Measurements from ENCODE around the gene MAD1L1. TPM values are rescaled to one million over a fixed set of nuclear protein-coding genes. Genes with fewer than 3 reads are reported as not detected.

MAD1L1 gene
- total and polyA plus RNA-seq, 2 of the 4 experiments (the other 2 are of a cell fraction), result 29.0 to 40.9 TPM

DNA sequence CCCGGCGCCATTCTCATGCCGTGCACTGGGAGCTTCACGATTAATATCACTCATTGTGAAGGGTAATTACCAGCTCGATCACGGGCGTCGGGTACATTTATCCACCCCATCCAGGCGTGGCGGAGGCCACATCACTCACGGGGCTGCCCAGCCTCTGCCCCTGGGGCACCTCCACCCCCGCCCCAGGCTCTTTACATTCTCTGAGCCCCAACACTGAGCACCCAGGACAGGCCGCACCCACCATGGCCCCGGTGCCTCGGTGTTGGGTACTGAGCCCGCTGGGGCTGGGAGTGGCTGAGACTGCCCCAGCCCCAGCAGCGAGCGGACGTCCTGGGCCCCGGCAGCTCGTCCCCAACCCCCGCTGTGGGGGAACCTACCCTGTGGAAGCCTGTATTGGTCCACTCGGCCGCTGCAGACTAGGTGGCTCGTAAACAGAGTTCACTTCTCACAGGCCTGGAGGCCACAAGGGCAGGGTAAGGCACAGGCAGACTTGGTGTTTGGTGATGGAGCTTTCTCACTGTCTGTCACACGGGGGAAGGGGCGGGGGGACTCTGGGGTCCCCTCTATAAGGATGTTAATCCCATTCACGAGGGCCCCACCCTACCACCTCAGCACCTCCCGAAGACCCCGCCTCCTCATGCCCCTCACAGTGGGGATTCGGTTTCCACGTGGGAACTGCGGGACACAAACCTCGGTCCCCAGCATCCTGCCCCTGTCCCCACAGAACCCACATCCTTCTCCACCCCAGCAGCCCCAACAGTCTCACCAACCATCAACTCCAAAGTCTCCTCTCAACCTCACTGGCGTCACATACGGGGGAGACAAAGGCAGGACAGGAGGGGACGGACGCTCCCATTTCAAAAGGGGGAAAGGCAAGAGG, 378.5 kb downstream of the MAD1L1 start:
- H2BK20ac ChIP-seq (ENCODE audit: low read depth, low read length), result no peak overlapping the region
- H3K4me2 ChIP-seq (ENCODE audit: low read depth, low read length), result no peak overlapping the region
- no peaks in the 10 kb centered on the region for H3K4me1 ChIP-seq (ENCODE audit: control insufficient read depth, insufficient read depth, low read length)
- intact Hi-C loops (cut with micrococcal nuclease), result no loop called here
- H2AK9ac ChIP-seq (replicated peaks; ENCODE audit: low read depth, low read length, poor library complexity), result no peak overlapping the region
- no peaks in the 10 kb centered on the region; the same call in none of the 2 replicates for H4K20me1 ChIP-seq (ENCODE audit: insufficient read depth, low read length)
- dilution Hi-C loops (cut with HindIII; ENCODE audit: low sequenced_read_pairs, unreplicated experiment), result no loop called here
- H4K5ac ChIP-seq (ENCODE audit: low read depth, low read length), result no peak overlapping the region
- DNase-seq (no peak), ATAC-seq (ENCODE audit: low read depth) (no peak)
- no peak overlapping the region for H3K14ac ChIP-seq (replicated peaks; ENCODE audit: low read depth, low read length)
- ChIA-PET CTCF (no interaction called here), POLR2A (ENCODE audit: unreplicated experiment) (no interaction called here)
- no peak overlapping the region for H2BK120ac ChIP-seq (ENCODE audit: low read depth, low read length)
- no peak overlapping the region for H3K18ac ChIP-seq (ENCODE audit: low read depth, low read length)
- no peak overlapping the region for H2BK15ac ChIP-seq (ENCODE audit: low read depth, low read length)
- WGBS, 2 experiments (ENCODE audit: extremely low coverage in 2 of 2, insufficient read length in 1 of 2), result 65% methylated on average over 13 of the region's 38 CpGs; no CpG with 5 or more reads in 1 of the 2 experiments
- H3K56ac ChIP-seq (ENCODE audit: extremely low read depth, insufficient read depth, low read length), result no peak overlapping the region
- H3K27ac ChIP-seq (ENCODE audit: insufficient read depth, low read length), result no peak overlapping the region
- H3K4me3 ChIP-seq (ENCODE audit: insufficient read depth, low read depth, low read length), result no peak overlapping the region
- H3K9ac ChIP-seq (ENCODE audit: low read depth, low read length), result no peak overlapping the region
- H3K79me1 ChIP-seq (ENCODE audit: low read depth in 1 of 2, low read length in 2 of 2), result no peaks in the 10 kb centered on the region
- no peak overlapping the region for H3K23ac ChIP-seq (ENCODE audit: low read depth, low read length)
- H4K91ac ChIP-seq (ENCODE audit: insufficient read depth, low read depth, low read length), result no peak overlapping the region
- H3K27me3 ChIP-seq (ENCODE audit: control insufficient read depth, insufficient read depth, low read length), result no peaks in the 10 kb centered on the region
- no TSS peak for BruUV-seq (replicated peaks)
- no peak overlapping the region for H2AFZ ChIP-seq (replicated peaks; ENCODE audit: low read length, poor library complexity)
- H2BK5ac ChIP-seq (ENCODE audit: low read depth, low read length, poor library complexity, severe bottlenecking), result no peak overlapping the region
- no peak overlapping the region for H3K4ac ChIP-seq (ENCODE audit: low read depth, low read length)
- H3K36me3 ChIP-seq (ENCODE audit: control insufficient read depth, insufficient read depth, low read length), result no peaks in the 10 kb centered on the region
- in situ Hi-C loops (cut with MboI; ENCODE audit: low sequenced_read_pairs), result no loop called here
- H3K9me3 ChIP-seq (ENCODE audit: control insufficient read depth, insufficient read depth, low read length), result no peaks in the 10 kb centered on the region
- H4K8ac ChIP-seq (ENCODE audit: low read depth in 2 of 2, low read length in 2 of 2), result no peak overlapping the region
- no peak overlapping the region for H2AK5ac ChIP-seq (ENCODE audit: low read depth, low read length)
- no peaks in the 10 kb centered on the region for H3K9me1 ChIP-seq (ENCODE audit: insufficient read depth, low read length)
- TF ChIP-seq RAD21 (IDR thresholded peaks at IDR 0.05; ENCODE audit: low read length) (no peak), MAZ (IDR thresholded peaks at IDR 0.05; ENCODE audit: borderline replicate concordance, low read depth, low read length) (no peak), RCOR1 (IDR thresholded peaks at IDR 0.05; ENCODE audit: insufficient replicate concordance, low read length) (no peak), SMC3 (IDR thresholded peaks at IDR 0.05; ENCODE audit: low read depth, low read length) (no peak), CEBPB (IDR thresholded peaks at IDR 0.05; ENCODE audit: low read depth, low read length) (no peak), MXI1 (IDR thresholded peaks at IDR 0.05; ENCODE audit: borderline replicate concordance, low read depth, low read length) (no peak), MAFK (IDR thresholded peaks at IDR 0.05; ENCODE audit: low read depth, low read length) (no peak), CHD1 (IDR thresholded peaks at IDR 0.05; ENCODE audit: low read depth, low read length) (no peak), RFX5 (IDR thresholded peaks at IDR 0.05; ENCODE audit: low read depth, low read length) (no peak), NFE2L2 (IDR thresholded peaks at IDR 0.05; ENCODE audit: low read depth, low read length) (no peak), FOS (IDR thresholded peaks at IDR 0.05; ENCODE audit: low read depth, low read length) (no peak), BHLHE40 (IDR thresholded peaks at IDR 0.05; ENCODE audit: low read depth, low read length) (no peak)
- TF ChIP-seq, protein P1, sequence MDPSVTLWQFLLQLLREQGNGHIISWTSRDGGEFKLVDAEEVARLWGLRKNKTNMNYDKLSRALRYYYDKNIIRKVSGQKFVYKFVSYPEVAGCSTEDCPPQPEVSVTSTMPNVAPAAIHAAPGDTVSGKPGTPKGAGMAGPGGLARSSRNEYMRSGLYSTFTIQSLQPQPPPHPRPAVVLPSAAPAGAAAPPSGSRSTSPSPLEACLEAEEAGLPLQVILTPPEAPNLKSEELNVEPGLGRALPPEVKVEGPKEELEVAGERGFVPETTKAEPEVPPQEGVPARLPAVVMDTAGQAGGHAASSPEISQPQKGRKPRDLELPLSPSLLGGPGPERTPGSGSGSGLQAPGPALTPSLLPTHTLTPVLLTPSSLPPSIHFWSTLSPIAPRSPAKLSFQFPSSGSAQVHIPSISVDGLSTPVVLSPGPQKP (IDR thresholded peaks at IDR 0.05; ENCODE audit: borderline replicate concordance, low read depth, low read length), result no peak
- TF ChIP-seq, protein P2, sequence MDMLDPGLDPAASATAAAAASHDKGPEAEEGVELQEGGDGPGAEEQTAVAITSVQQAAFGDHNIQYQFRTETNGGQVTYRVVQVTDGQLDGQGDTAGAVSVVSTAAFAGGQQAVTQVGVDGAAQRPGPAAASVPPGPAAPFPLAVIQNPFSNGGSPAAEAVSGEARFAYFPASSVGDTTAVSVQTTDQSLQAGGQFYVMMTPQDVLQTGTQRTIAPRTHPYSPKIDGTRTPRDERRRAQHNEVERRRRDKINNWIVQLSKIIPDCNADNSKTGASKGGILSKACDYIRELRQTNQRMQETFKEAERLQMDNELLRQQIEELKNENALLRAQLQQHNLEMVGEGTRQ (IDR thresholded peaks at IDR 0.05; ENCODE audit: low read depth, low read length), result no peak
- TF ChIP-seq, protein P3, sequence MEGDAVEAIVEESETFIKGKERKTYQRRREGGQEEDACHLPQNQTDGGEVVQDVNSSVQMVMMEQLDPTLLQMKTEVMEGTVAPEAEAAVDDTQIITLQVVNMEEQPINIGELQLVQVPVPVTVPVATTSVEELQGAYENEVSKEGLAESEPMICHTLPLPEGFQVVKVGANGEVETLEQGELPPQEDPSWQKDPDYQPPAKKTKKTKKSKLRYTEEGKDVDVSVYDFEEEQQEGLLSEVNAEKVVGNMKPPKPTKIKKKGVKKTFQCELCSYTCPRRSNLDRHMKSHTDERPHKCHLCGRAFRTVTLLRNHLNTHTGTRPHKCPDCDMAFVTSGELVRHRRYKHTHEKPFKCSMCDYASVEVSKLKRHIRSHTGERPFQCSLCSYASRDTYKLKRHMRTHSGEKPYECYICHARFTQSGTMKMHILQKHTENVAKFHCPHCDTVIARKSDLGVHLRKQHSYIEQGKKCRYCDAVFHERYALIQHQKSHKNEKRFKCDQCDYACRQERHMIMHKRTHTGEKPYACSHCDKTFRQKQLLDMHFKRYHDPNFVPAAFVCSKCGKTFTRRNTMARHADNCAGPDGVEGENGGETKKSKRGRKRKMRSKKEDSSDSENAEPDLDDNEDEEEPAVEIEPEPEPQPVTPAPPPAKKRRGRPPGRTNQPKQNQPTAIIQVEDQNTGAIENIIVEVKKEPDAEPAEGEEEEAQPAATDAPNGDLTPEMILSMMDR (conservative IDR thresholded peaks at IDR 0.05; ENCODE audit: low read depth, low read length), result no peak
